Measurements from ENCODE around the gene RALGAPB. TPM values are rescaled to one million over a fixed set of nuclear protein-coding genes. Genes with fewer than 3 reads are reported as not detected.
"Not testable (repeated sequence)": the region's sequence is repeated elsewhere in the genome, so short reads cannot be mapped to it uniquely, and the experiment has no call there.

RALGAPB gene
- total RNA-seq, 1 donor from 2014 or later, result 21.4 TPM

DNA sequence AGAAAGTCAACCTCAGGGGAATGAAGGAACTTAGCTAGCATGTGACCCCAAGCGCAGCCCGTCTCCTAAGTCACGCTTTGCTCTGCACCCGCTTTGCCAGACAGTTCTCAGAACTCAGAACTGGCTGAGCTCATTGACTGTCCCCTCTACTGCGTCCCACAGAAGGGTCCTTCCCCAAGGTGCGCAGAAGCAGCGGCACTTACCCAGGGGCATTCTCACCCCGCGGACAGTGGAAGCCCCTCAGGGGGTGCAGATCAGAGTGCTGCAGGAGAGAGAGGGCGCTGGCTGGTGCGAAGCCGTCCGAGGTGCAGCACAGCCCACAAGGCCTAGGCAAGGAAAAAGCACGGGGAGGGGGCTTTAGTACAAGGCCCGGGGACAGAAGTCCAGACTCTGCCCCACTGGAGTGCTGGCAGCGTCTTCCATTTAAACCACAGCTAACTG lies 38.3 kb upstream of the RALGAPB start:
- intact Hi-C loops (cut with micrococcal nuclease), result no loop called here
- no peak for DNase-seq
- H3K9me3 ChIP-seq (replicated peaks), result no peaks in the 10 kb centered on the region
- H3K27ac ChIP-seq (replicated peaks), result peak overlapping the region; percentile 82
- peaks cover 29% of the 10 kb centered on the region for H3K4me1 ChIP-seq
- TF ChIP-seq, protein P1, sequence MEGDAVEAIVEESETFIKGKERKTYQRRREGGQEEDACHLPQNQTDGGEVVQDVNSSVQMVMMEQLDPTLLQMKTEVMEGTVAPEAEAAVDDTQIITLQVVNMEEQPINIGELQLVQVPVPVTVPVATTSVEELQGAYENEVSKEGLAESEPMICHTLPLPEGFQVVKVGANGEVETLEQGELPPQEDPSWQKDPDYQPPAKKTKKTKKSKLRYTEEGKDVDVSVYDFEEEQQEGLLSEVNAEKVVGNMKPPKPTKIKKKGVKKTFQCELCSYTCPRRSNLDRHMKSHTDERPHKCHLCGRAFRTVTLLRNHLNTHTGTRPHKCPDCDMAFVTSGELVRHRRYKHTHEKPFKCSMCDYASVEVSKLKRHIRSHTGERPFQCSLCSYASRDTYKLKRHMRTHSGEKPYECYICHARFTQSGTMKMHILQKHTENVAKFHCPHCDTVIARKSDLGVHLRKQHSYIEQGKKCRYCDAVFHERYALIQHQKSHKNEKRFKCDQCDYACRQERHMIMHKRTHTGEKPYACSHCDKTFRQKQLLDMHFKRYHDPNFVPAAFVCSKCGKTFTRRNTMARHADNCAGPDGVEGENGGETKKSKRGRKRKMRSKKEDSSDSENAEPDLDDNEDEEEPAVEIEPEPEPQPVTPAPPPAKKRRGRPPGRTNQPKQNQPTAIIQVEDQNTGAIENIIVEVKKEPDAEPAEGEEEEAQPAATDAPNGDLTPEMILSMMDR (IDR thresholded peaks at IDR 0.05; ENCODE audit: borderline replicate concordance), result no peak
- peak overlapping the region; percentile 81 for H3K4me3 ChIP-seq
- H3K27me3 ChIP-seq (ENCODE audit: low read depth), result no peaks in the 10 kb centered on the region
- peaks cover 47% of the 10 kb centered on the region for H3K36me3 ChIP-seq

GRCh38 chr20:38434770-38435554 lies 37.7 kb upstream of the RALGAPB start, which contains the start of gene SNHG17:
TSS of gene SNHG17 (minus strand) at chr20:38435328.
- TF ChIP-seq, protein P1 (IDR thresholded peaks at IDR 0.05; ENCODE audit: borderline replicate concordance), result peak; percentile 100
- H3K27me3 ChIP-seq (ENCODE audit: low read depth), result no peaks in the 10 kb centered on the region
- DNase-seq, result peak; percentile 91
- H3K4me1 ChIP-seq, result peaks cover 29% of the 10 kb centered on the region
- intact Hi-C loops (cut with micrococcal nuclease), result no loop called here
- peak within 1 kb of the TSS; percentile 81 for H3K4me3 ChIP-seq
- peaks cover 41% of the 10 kb centered on the region for H3K36me3 ChIP-seq
- H3K27ac ChIP-seq (replicated peaks), result peak within 1 kb of the TSS; percentile 82
- no peaks in the 10 kb centered on the region for H3K9me3 ChIP-seq (replicated peaks)

DNA sequence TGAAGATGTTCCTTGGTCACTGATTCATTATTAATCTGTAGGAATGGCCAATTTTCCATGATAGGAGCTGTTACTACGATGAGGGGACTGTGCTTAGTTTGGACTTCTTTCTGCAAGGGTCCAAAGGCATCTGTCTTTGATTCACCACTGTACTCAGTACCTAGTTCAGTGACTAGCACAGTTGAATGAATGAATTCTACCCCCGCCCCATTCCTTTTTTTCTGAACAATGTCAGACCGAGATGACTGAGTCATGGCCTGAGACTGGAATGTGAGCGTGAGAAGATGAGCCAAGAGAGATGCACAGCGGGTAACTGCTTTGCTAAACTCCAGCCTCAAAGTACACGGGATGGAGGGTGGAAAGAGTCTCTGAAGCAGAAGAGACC lies 37.1 kb upstream of the RALGAPB start:
- Histone ChIP-seq H3K4me3 (peak overlapping the region; percentile 81), H3K27ac (replicated peaks) (peak overlapping the region; percentile 82), H3K4me1 (peaks cover 25% of the 10 kb centered on the region), H3K27me3 (ENCODE audit: low read depth) (no peaks in the 10 kb centered on the region), H3K9me3 (replicated peaks) (no peaks in the 10 kb centered on the region), H3K36me3 (peaks cover 35% of the 10 kb centered on the region)
- intact Hi-C loops (cut with micrococcal nuclease), result no loop called here
- TF ChIP-seq, protein P1 (IDR thresholded peaks at IDR 0.05; ENCODE audit: borderline replicate concordance), result no peak
- no peak for DNase-seq

DNA sequence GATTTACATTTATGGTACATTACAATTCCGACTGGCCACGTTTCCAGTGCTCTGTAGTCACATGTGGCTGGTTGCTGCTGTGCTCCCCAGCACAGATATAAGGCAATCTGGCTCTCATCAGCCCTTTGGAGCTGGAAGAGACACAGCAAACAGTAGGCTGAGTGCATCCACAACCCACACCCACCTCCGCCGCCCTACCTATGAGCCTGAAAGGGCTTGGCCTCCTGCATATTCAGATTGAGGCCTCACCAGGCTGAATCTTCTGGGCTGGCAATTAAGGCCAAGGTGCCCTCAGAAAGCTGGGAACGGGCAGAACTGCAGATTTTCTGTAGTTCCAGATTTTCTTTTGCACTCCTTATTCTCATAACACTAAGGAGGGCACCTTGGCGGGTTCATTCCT lies 34.8 kb upstream of the RALGAPB start:
- no peaks in the 10 kb centered on the region for H3K9me3 ChIP-seq (replicated peaks)
- intact Hi-C loops (cut with micrococcal nuclease), result no loop called here
- peaks cover 19% of the 10 kb centered on the region for H3K4me1 ChIP-seq
- TF ChIP-seq, protein P1 (IDR thresholded peaks at IDR 0.05; ENCODE audit: borderline replicate concordance), result no peak
- peaks cover 12% of the 10 kb centered on the region for H3K36me3 ChIP-seq
- DNase-seq, result no peak
- H3K4me3 ChIP-seq, result no peak overlapping the region
- H3K27me3 ChIP-seq (ENCODE audit: low read depth), result no peaks in the 10 kb centered on the region
- H3K27ac ChIP-seq (replicated peaks), result no peak overlapping the region

- DNase-seq; intact Hi-C loops (cut with micrococcal nuclease); H3K27ac ChIP-seq (replicated peaks): not testable (repeated sequence)
Measured at GRCh38 chr20:38441110-38441509, 31.5 kb upstream of the RALGAPB start.

GRCh38 chr20:38441916-38442315 lies 30.7 kb upstream of the RALGAPB start:
- TF ChIP-seq, protein P1 (IDR thresholded peaks at IDR 0.05; ENCODE audit: borderline replicate concordance), result no peak
- DNase-seq, result no peak
- Histone ChIP-seq H3K27ac (replicated peaks) (no peak overlapping the region), H3K4me1 (peaks cover 7% of the 10 kb centered on the region), H3K4me3 (no peak overlapping the region), H3K9me3 (replicated peaks) (no peaks in the 10 kb centered on the region), H3K27me3 (ENCODE audit: low read depth) (no peaks in the 10 kb centered on the region), H3K36me3 (no peaks in the 10 kb centered on the region)
- intact Hi-C loops (cut with micrococcal nuclease), result no loop called here

More at GRCh38 chr20:38441110-38441509, 31.5 kb upstream of the RALGAPB start:
- H3K4me3 ChIP-seq; H3K9me3 ChIP-seq (replicated peaks); H3K36me3 ChIP-seq; H3K27me3 ChIP-seq (ENCODE audit: low read depth); H3K4me1 ChIP-seq: not testable (repeated sequence)
